HEK293 (cell line): ENCODE results near the gene FBXO42.

Experiments
- CTCF ChIA-PET: fragments of 350-600 bp; formaldehyde crosslinking; extraction: SDS; loops from one replicate; lab custom pipeline; 2021; ENCODE audit warnings: antibody characterized with exemption; lab: Yijun Ruan, JAX
- POLR2A ChIA-PET: fragments of 300-600 bp; formaldehyde crosslinking; extraction: SDS; loops from one replicate; lab custom pipeline; 2020; ENCODE audit warnings: antibody characterized with exemption, inconsistent platforms; lab: Yijun Ruan, JAX
- H3K27ac ChIP-seq: fragments of 200-500 bp; sonication (Bioruptor generic); 2 replicates; pipeline ENCODE4 v1.5.1; 2014; ENCODE audit warnings: low read depth, low read length, control low read depth, inconsistent platforms; ENCODE audit errors: extremely low read depth
- H3K36me3 ChIP-seq, 2 experiments: fragments of 200-500 bp in 1 of 2; sonication (Bioruptor generic) in 1 of 2; 1 replicate in 1 of 2; 2 replicates in 1 of 2; pipeline ENCODE4 v1.5.1; 2014 to 2017; ENCODE audit warnings: inconsistent platforms in 2 of 2, low read length in 2 of 2; ENCODE audit not compliant: control insufficient read depth in 2 of 2, insufficient read depth in 1 of 2
- H3K4me1 ChIP-seq: fragments of 200-500 bp; sonication (Bioruptor generic); 2 replicates; pipeline ENCODE4 v1.5.1; 2014; ENCODE audit warnings: mild to moderate bottlenecking, low read length, inconsistent platforms; ENCODE audit not compliant: control insufficient read depth, insufficient read depth
- H3K4me3 ChIP-seq: 2 replicates; pipeline ENCODE4 v1.5.1; 2011; ENCODE audit warnings: low read depth, mild to moderate bottlenecking, control low read depth, low read length, moderate library complexity
- H3K9me3 ChIP-seq: fragments of 200-500 bp; sonication (Bioruptor generic); 2 replicates; pipeline ENCODE4 v1.5.1; 2014; ENCODE audit warnings: low read depth, low read length, inconsistent platforms; ENCODE audit not compliant: control insufficient read depth, insufficient read depth
- GFI1B ChIP-seq: fragments of 450-650 bp; formaldehyde crosslinking; IDR thresholded peaks from 2 replicates; pipeline ENCODE4 v1.5.1; 2016; ENCODE audit warnings: missing biosample characterization, missing genetic modification characterization
- GLI4 ChIP-seq: fragments of 450-650 bp; formaldehyde crosslinking; IDR thresholded peaks from 2 replicates; pipeline ENCODE4 v1.5.1; 2016; ENCODE audit warnings: missing biosample characterization, missing genetic modification characterization
- GLIS2 ChIP-seq: fragments of 450-650 bp; formaldehyde crosslinking; IDR thresholded peaks from 2 replicates; pipeline ENCODE4 v1.5.1; 2016; ENCODE audit warnings: missing biosample characterization, missing genetic modification characterization
- HOXA7 ChIP-seq: sonication (generic); formaldehyde crosslinking; IDR thresholded peaks from 2 replicates; pipeline ENCODE4 v1.8.1; 2022; ENCODE audit warnings: missing genetic modification reagents, borderline replicate concordance
- IKZF3 ChIP-seq: fragments of 450-650 bp; IDR thresholded peaks from 2 replicates; pipeline ENCODE4 v1.5.0; 2018; ENCODE audit warnings: missing biosample characterization, mild to moderate bottlenecking, missing genetic modification characterization, moderate library complexity
- SETDB1 ChIP-seq: IDR thresholded peaks from one replicate; pipeline ENCODE4 v1.6.1; 2017; ENCODE audit warnings: mild to moderate bottlenecking, low read length, moderate library complexity, mixed read lengths; ENCODE audit not compliant: insufficient read length
- YY1 ChIP-seq: fragments of 450-650 bp; formaldehyde crosslinking; IDR thresholded peaks from 2 replicates; pipeline ENCODE4 v1.5.1; 2018; ENCODE audit warnings: missing biosample characterization, missing genetic modification characterization
- ZNF366 ChIP-seq: fragments of 450-650 bp; formaldehyde crosslinking; conservative IDR thresholded peaks from 2 replicates; pipeline ENCODE4 v1.5.1; 2016; ENCODE audit warnings: missing biosample characterization, missing genetic modification characterization
- ZNF394 ChIP-seq: fragments of 450-650 bp; formaldehyde crosslinking; IDR thresholded peaks from 2 replicates; pipeline ENCODE4 v1.5.1; 2016; ENCODE audit warnings: missing biosample characterization, missing genetic modification characterization, mild to moderate bottlenecking, moderate library complexity, borderline replicate concordance
- ZNF501 ChIP-seq: fragments of 450-650 bp; formaldehyde crosslinking; IDR thresholded peaks from 2 replicates; pipeline ENCODE4 v1.5.1; 2016; ENCODE audit warnings: missing biosample characterization, missing genetic modification characterization
- ZNF585B ChIP-seq: fragments of 450-650 bp; formaldehyde crosslinking; IDR thresholded peaks from 2 replicates; pipeline ENCODE4 v1.5.1; 2016; ENCODE audit warnings: missing biosample characterization, missing genetic modification characterization
- ZNF660 ChIP-seq: fragments of 450-650 bp; IDR thresholded peaks from 2 replicates; pipeline ENCODE4 v1.5.1; 2018; ENCODE audit warnings: missing biosample characterization, mild to moderate bottlenecking, missing genetic modification characterization
- ZNF664 ChIP-seq: fragments of 450-650 bp; formaldehyde crosslinking; IDR thresholded peaks from 2 replicates; pipeline ENCODE4 v1.5.1; 2016; ENCODE audit warnings: missing biosample characterization, missing genetic modification characterization
- ZNF837 ChIP-seq: fragments of 450-650 bp; formaldehyde crosslinking; IDR thresholded peaks from 2 replicates; pipeline ENCODE4 v1.5.1; 2016; ENCODE audit warnings: missing biosample characterization, missing genetic modification characterization
- TF ChIP-seq, protein P1 (sequence below): fragments of 450-650 bp; formaldehyde crosslinking; IDR thresholded peaks from 2 replicates; pipeline ENCODE4 v1.5.1; 2016; ENCODE audit warnings: missing biosample characterization, missing genetic modification characterization
- TF ChIP-seq, protein P2 (sequence below): fragments of 450-650 bp; formaldehyde crosslinking; IDR thresholded peaks from 2 replicates; pipeline ENCODE4 v1.5.1; 2016; ENCODE audit warnings: missing biosample characterization, missing genetic modification characterization
- TF ChIP-seq, protein P3 (sequence below): fragments of 450-650 bp; formaldehyde crosslinking; IDR thresholded peaks from 2 replicates; pipeline ENCODE4 v1.5.1; 2016; ENCODE audit warnings: missing biosample characterization, missing genetic modification characterization
- TF ChIP-seq, protein P4 (sequence below): fragments of 450-650 bp; formaldehyde crosslinking; IDR thresholded peaks from 2 replicates; pipeline ENCODE4 v1.5.1; 2016; ENCODE audit warnings: missing biosample characterization, missing genetic modification characterization
- TF ChIP-seq, protein P5 (sequence below): fragments of 450-650 bp; formaldehyde crosslinking; IDR thresholded peaks from 2 replicates; pipeline ENCODE4 v1.5.1; 2017; ENCODE audit warnings: missing biosample characterization, missing genetic modification characterization
- TF ChIP-seq, protein P6 (sequence below): fragments of 450-650 bp; formaldehyde crosslinking; IDR thresholded peaks from 2 replicates; pipeline ENCODE4 v1.5.1; 2016; ENCODE audit warnings: missing biosample characterization, missing genetic modification characterization, borderline replicate concordance

Gene FBXO42

DNA sequence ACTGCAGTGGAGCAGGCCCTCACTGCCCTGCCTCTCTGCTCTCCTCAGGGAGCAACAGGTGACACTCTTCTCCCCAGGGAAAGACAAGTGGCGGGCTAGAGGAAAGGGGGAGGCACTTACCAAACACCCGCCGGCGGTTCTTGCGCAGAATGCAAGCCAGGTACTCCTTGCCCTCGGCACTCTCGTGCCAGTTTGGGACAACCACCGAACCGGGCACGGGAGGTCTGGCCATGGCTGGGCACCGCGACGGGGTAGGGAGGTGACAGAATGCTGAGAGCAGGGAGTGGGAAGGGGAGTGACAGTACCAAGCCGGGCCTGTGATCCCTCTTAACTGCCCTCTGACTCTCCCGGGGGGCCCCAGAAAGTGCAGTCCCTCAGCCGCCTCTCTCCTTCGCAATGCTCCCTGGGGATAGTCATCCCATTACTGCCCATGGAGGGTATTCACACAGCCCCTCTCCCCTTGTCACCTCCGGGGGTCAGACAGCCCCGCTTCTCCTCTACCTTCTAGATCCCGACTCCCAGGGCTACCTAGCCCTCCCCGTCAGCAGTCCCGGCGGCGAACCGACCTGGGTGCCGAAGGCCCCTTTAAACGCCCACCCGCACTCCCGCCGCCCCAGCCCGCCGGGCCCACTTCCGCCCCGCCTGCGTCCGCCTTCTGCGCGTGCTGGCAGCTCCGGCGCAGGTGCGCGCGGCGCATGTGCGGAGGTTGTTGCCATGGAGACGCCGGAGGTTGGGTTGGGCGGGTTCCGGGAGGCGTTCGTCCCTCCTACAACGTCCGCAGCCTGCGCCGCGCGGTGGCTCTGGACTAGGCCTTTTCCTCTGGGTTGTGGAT lies 115.6 kb downstream of the FBXO42 start, which contains the start of gene CPLANE2 (continued):
- peak; percentile 24; the same call in 1 of the 2 replicates for TF ChIP-seq ZNF366 (tag by site-specific recombination)
- TF ChIP-seq, protein P1, sequence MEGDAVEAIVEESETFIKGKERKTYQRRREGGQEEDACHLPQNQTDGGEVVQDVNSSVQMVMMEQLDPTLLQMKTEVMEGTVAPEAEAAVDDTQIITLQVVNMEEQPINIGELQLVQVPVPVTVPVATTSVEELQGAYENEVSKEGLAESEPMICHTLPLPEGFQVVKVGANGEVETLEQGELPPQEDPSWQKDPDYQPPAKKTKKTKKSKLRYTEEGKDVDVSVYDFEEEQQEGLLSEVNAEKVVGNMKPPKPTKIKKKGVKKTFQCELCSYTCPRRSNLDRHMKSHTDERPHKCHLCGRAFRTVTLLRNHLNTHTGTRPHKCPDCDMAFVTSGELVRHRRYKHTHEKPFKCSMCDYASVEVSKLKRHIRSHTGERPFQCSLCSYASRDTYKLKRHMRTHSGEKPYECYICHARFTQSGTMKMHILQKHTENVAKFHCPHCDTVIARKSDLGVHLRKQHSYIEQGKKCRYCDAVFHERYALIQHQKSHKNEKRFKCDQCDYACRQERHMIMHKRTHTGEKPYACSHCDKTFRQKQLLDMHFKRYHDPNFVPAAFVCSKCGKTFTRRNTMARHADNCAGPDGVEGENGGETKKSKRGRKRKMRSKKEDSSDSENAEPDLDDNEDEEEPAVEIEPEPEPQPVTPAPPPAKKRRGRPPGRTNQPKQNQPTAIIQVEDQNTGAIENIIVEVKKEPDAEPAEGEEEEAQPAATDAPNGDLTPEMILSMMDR (tag by site-specific recombination): 0 out of 2 replicates have a peak, but pooled peaks have one; percentile 5
- 0 out of 2 replicates have a peak, but pooled peaks have one; percentile 55 for TF ChIP-seq GLI4 (tag by site-specific recombination)
- no peak for TF ChIP-seq ZNF837
- no peak; the same call in 1 of the 2 replicates for TF ChIP-seq ZNF501 (tag by site-specific recombination)
- TF ChIP-seq, protein P2, sequence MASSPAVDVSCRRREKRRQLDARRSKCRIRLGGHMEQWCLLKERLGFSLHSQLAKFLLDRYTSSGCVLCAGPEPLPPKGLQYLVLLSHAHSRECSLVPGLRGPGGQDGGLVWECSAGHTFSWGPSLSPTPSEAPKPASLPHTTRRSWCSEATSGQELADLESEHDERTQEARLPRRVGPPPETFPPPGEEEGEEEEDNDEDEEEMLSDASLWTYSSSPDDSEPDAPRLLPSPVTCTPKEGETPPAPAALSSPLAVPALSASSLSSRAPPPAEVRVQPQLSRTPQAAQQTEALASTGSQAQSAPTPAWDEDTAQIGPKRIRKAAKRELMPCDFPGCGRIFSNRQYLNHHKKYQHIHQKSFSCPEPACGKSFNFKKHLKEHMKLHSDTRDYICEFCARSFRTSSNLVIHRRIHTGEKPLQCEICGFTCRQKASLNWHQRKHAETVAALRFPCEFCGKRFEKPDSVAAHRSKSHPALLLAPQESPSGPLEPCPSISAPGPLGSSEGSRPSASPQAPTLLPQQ: peak; percentile 98
- no peak for TF ChIP-seq IKZF3 (tag by site-specific recombination)
- TF ChIP-seq, protein P3, sequence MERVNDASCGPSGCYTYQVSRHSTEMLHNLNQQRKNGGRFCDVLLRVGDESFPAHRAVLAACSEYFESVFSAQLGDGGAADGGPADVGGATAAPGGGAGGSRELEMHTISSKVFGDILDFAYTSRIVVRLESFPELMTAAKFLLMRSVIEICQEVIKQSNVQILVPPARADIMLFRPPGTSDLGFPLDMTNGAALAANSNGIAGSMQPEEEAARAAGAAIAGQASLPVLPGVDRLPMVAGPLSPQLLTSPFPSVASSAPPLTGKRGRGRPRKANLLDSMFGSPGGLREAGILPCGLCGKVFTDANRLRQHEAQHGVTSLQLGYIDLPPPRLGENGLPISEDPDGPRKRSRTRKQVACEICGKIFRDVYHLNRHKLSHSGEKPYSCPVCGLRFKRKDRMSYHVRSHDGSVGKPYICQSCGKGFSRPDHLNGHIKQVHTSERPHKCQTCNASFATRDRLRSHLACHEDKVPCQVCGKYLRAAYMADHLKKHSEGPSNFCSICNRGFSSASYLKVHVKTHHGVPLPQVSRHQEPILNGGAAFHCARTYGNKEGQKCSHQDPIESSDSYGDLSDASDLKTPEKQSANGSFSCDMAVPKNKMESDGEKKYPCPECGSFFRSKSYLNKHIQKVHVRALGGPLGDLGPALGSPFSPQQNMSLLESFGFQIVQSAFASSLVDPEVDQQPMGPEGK (tag by site-specific recombination): peak; percentile 87
- no peak for TF ChIP-seq ZNF660 (tag by site-specific recombination)
- peak; percentile 65; the same call in 1 of the 2 replicates for TF ChIP-seq ZNF394 (tag by site-specific recombination)
- TF ChIP-seq GFI1B (tag by site-specific recombination): no peak
- no peak for TF ChIP-seq ZNF664

DNA sequence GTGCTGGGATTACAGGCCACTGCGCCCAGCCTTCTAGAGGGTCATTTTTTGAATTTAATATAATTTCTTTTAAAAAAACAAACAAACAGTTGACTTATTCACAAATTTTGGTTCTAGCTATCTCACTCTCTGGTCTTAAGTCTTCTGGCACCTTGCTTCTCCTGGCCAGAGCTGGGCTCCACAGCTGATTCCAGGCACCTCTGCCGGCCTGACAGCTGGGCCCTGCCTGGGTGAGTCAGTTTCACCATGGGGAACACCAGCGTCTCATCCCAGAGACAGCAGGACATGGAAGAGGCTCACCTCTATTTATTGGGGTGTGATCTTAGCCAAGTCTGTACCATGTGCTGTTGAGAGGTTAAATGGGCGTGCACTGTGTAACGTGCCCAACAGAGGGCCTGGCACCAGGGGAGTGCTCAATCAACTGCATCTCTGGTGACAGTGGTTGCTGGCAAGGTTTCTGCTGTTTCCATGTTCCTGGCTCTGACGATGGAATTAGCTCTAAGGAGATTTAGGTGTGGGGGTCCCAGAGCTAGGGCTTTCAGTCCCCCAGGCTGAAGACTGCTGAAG lies 116.3 kb downstream of the FBXO42 start:
- peaks cover 0 to 22% of the 10 kb centered on the region in 2 experiments; a peak in 1 of 3 replicates for H3K36me3 ChIP-seq
- POLR2A ChIA-PET: interaction anchor here (0.6 to 1.3 kb wide), 2 partner anchors 19 to 28 kb away, joined by 3 to 5 read pairs; no protein-coding TSS in a partner anchor
- CTCF ChIA-PET: interaction anchor here (0.6 to 1.6 kb wide), 4 partner anchors 10 to 154 kb away, joined by 3 to 5 read pairs (median 4); no protein-coding TSS in a partner anchor
- H3K4me1 ChIP-seq: peaks cover 9% of the 10 kb centered on the region
- no peaks in the 10 kb centered on the region for H3K9me3 ChIP-seq
- no peak overlapping the region for H3K27ac ChIP-seq
- peak overlapping the region; percentile 69 for H3K4me3 ChIP-seq
- TF ChIP-seq, protein P4, sequence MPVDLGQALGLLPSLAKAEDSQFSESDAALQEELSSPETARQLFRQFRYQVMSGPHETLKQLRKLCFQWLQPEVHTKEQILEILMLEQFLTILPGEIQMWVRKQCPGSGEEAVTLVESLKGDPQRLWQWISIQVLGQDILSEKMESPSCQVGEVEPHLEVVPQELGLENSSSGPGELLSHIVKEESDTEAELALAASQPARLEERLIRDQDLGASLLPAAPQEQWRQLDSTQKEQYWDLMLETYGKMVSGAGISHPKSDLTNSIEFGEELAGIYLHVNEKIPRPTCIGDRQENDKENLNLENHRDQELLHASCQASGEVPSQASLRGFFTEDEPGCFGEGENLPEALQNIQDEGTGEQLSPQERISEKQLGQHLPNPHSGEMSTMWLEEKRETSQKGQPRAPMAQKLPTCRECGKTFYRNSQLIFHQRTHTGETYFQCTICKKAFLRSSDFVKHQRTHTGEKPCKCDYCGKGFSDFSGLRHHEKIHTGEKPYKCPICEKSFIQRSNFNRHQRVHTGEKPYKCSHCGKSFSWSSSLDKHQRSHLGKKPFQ (tag by site-specific recombination): no peak
- TF ChIP-seq ZNF585B (tag by site-specific recombination) (no peak), GLIS2 (tag by site-specific recombination) (no peak), SETDB1 (no peak), YY1 (no peak), HOXA7 (CRISPR knock-in tag) (no peak)
- TF ChIP-seq, protein P5, sequence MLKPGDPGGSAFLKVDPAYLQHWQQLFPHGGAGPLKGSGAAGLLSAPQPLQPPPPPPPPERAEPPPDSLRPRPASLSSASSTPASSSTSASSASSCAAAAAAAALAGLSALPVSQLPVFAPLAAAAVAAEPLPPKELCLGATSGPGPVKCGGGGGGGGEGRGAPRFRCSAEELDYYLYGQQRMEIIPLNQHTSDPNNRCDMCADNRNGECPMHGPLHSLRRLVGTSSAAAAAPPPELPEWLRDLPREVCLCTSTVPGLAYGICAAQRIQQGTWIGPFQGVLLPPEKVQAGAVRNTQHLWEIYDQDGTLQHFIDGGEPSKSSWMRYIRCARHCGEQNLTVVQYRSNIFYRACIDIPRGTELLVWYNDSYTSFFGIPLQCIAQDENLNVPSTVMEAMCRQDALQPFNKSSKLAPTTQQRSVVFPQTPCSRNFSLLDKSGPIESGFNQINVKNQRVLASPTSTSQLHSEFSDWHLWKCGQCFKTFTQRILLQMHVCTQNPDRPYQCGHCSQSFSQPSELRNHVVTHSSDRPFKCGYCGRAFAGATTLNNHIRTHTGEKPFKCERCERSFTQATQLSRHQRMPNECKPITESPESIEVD: no peak
- TF ChIP-seq, protein P6, sequence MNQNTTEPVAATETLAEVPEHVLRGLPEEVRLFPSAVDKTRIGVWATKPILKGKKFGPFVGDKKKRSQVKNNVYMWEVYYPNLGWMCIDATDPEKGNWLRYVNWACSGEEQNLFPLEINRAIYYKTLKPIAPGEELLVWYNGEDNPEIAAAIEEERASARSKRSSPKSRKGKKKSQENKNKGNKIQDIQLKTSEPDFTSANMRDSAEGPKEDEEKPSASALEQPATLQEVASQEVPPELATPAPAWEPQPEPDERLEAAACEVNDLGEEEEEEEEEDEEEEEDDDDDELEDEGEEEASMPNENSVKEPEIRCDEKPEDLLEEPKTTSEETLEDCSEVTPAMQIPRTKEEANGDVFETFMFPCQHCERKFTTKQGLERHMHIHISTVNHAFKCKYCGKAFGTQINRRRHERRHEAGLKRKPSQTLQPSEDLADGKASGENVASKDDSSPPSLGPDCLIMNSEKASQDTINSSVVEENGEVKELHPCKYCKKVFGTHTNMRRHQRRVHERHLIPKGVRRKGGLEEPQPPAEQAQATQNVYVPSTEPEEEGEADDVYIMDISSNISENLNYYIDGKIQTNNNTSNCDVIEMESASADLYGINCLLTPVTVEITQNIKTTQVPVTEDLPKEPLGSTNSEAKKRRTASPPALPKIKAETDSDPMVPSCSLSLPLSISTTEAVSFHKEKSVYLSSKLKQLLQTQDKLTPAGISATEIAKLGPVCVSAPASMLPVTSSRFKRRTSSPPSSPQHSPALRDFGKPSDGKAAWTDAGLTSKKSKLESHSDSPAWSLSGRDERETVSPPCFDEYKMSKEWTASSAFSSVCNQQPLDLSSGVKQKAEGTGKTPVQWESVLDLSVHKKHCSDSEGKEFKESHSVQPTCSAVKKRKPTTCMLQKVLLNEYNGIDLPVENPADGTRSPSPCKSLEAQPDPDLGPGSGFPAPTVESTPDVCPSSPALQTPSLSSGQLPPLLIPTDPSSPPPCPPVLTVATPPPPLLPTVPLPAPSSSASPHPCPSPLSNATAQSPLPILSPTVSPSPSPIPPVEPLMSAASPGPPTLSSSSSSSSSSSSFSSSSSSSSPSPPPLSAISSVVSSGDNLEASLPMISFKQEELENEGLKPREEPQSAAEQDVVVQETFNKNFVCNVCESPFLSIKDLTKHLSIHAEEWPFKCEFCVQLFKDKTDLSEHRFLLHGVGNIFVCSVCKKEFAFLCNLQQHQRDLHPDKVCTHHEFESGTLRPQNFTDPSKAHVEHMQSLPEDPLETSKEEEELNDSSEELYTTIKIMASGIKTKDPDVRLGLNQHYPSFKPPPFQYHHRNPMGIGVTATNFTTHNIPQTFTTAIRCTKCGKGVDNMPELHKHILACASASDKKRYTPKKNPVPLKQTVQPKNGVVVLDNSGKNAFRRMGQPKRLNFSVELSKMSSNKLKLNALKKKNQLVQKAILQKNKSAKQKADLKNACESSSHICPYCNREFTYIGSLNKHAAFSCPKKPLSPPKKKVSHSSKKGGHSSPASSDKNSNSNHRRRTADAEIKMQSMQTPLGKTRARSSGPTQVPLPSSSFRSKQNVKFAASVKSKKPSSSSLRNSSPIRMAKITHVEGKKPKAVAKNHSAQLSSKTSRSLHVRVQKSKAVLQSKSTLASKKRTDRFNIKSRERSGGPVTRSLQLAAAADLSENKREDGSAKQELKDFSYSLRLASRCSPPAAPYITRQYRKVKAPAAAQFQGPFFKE (tag by site-specific recombination): no peak
